Stimulated activated CD4-positive, alpha-beta T cell treated with anti-CD3 and anti-CD28 coated beads, Interleukin-15, amount 100 ng/mL, for 48 hours (primary cell): Measurements from ENCODE around the gene SYTL3.

Experiments
- DNase-seq, 2 donors: peaks; one replicate each; pipeline ENCODE4 v3.0.0-alpha.2; 2020; ENCODE audit warnings: low read depth in 2 of 2

Gene SYTL3

DNA sequence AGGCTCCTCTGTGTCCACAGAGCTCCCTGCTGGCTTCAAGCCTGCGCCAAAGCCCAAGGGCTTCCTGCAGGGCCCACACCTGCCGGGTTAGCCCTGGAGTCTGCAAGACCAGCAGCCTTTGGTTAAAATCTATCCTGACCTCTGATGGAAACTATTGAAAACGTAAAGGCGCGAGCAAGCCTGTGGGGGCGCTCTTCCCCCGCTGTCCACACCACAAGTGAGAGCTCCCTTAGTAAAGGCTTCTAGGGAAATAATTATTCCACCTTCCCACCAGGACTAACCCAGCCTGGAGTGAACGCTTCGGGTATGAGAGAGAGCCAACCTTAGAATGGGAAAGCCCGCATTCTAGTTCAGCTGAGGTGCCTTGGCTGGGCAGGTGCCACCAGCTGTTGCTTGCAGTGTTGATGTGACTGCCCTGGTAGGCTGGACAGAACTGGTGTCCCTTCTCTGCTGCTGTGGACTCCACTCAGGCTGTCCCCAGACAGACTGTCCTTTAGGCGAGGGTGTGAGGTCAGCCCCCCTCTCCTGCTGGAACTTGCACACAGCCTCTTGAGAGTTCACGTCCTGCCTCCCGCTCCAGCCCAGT, 68.7 kb downstream of the SYTL3 start:
- DNase-seq: no peak

DNA sequence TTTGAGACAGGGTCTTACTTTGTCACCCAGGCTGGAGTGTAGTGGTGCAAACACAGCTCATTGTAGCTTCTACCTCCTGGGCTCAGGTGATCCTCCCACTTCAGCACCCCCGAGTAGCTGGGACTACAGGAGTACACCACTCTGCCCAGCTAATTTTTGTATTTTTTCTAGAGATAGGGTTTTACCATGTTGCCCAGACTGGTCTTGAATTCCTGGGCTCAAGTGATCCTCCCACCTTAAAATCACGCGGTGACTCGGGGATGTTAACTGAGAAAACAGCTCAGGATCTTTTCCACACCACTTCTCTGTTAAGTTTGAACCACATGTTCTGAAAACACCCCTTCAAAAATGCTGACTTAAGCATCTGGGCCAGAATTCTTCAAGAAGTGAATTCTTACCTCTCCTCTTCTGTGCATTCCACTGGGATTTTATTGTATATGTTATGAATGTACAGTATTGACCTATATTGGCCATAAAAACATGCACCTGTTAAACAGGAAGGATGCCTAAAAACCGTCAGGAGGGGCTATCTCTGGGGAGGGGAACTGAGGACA, 72.4 kb downstream of the SYTL3 start:
- DNase-seq: no peak

DNA sequence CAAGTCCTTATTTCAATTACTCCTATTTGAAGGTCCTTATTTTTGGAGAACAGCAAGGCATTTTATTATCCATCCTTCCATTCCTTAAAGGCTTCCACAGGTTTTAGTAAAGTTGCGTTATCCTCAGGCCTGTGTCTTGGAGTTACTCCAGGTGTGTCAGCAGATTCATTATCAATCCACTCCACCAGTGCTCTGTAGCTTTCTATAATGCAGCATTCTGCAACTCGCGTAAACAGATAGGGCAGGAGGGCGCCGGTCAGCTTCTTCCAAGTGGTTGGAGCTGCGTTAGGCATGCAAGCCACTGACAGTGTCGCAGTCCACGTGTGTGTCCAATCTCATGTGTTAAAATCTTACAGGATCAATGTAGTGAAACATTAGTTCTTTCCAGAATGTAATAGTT, 75.8 kb downstream of the SYTL3 start:
- DNase-seq: no peak

DNA sequence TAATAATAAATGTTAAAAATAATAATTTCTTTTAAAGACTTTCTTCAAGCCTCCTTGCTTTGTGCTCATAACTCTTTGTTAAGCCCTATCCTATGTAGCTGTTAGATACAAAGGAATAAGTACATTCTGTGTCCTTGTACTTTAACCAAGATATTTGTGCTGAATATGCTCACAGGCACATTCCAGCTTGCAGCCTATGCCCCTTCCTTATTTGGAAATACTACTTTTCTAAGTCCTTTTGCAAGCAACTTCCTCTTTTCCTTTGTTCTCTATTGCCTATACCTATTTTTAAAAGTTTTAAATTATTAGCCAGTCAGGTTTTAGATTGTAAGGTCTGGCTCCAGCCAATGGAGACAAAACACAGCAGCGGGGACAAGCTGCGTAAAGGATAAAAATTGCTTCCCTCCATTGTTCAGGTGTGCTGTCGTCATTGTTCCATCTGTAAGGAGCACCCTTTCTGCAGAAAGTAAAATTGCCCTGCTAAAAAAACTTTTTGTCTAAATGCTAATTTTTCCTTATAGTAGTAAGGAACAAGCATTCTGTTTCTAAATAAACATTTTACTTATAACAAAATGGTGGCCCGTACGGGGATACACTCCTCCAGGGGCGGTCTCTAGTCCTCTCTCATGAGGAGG, 80.2 kb downstream of the SYTL3 start:
- no peak for DNase-seq

- no peak for DNase-seq
Observed at GRCh38 chr6:158730541-158730907, 80.7 kb downstream of the SYTL3 start.

- no peak for DNase-seq
Observed at GRCh38 chr6:158735009-158735408, 85.2 kb downstream of the SYTL3 start.

DNA sequence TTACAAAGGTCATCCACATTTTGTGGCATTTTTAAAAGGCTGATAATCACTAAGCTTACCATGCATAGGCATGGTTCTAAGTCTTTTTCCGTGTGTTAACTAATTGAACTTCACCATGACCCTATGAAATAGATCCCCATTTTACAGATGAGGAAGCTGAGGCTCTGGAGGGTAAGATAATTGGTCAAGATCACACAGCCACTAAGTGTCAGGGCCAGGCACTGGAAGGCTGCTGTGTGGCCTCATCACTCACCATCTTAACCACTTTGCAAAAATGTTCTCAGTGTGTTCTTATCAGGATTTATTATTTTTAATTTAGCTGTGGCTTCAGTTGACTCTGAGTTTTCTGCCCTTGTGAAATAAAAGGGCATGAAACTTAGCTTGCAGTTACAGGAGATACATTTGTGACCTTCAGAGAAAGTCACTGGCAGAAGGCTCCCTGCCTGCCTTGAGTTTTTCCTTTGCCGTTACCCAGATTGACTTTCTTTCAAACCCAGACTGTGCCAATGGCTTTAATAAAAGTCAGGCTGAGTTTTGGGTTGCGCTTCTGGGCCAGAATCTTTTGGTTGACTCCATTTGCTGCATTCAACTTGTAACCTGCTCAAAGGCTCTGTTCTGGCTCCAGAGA, 87.3 kb downstream of the SYTL3 start:
- DNase-seq: no peak

GRCh38 chr6:158737710-158738615, 88.1 kb downstream of the SYTL3 start:
- no peak for DNase-seq

DNA sequence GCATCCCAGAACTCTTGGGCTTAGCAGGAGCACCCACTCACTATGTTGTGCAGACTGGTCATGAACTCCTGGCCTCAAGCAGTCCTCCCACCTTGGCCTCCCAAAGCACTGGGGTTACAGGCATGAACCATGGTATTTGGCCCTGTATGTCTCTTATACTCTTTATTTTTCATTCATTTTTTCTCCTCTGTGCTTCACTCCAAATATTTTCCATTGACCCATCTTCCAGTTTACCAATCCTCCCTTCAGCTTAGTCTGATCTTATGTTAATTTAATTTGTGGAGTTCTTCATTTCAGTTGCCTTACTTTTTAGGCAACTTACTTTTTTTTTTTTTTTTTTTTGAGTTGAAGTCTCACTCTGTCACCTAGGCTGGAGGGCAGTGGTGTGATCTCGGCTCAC, 89.8 kb downstream of the SYTL3 start:
- no peak for DNase-seq

GRCh38 chr6:158743033-158743651, 93.3 kb downstream of the SYTL3 start:
- DNase-seq: no peak

- no peak for DNase-seq
Observed at GRCh38 chr6:158744986-158745430, 95.2 kb downstream of the SYTL3 start.

GRCh38 chr6:158751224-158751623, 101.4 kb downstream of the SYTL3 start:
- DNase-seq: no peak

DNA sequence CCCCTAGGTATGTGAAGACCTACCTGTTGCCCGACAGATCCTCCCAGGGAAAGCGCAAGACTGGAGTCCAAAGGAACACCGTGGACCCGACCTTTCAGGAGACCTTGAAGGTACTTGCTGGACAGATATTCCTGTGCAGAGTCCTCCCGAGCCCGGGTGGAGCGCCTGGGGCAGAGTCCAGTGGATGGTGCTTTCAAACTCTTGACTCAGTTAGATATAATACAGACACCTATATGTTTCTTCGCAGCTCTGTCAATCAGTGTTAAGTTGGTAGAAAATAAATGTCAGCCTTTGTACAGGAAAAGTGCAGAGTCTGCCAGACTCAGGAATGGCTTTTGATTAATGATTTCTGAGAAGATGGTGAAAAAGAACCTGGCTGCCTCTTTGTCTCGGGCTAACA, 102.1 kb downstream of the SYTL3 start:
- DNase-seq: no peak

DNA sequence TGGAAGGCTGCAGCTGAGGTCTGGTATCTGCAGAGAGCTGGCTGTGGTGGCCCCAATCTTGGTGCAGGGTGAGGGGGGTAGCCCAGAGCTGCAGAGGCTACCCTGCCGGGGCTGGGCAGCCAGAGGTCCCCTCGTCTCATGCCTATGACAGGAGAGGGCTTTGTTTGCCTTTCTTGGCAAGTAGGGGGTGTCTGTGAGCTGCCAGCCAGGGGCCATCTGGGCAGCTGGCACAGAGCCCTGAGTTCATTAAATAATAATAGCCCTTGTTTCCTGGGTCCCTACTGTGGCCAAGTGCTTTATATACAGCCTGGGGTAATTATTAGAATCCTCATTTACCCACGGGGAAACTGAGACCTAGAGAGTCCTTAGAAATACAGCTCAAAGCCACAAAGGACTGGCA, 102.8 kb downstream of the SYTL3 start:
- DNase-seq: no peak

GRCh38 chr6:158753811-158754210, 104.0 kb downstream of the SYTL3 start:
- no peak for DNase-seq

DNA sequence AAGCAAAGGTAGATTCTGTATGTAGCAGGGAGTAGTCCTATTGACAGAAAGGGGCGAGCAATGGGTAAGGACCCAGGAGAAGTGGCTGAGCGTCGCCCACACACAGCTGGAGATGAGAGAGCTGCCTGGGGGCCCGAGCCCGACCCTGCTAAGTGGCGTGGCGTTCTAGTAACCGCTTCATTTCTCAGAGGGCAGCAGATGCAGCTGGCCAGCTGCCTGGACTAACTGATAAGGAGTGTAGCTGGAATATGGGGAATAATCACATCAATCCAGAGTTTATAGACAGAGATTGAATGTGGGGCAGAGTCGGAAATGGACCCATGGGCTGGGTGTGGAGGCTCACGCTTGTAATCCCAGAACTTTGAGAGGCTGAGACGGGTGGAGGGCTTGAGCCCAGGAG, 104.9 kb downstream of the SYTL3 start:
- no peak for DNase-seq

GRCh38 chr6:158755636-158756035, 105.8 kb downstream of the SYTL3 start:
- DNase-seq: no peak

DNA sequence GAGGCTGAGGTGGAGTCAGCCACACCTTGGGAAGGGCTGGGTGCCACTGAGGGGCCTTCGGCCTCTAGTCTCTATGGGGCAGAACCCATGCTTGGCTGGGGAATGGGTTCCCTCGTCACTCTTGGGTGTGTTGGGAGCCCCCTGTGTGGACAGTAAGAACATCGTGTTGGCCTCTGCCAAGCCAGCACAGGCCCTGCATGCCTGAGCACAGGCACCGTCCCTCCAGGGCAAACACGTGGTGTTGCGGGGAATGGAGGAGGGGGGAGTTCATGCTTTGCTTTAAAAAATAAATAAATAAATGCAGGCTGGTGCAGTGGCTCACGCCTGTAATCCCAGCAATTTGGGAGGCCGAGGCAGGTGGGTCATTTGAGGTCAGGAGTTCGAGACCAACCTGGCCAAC, 106.3 kb downstream of the SYTL3 start:
- no peak for DNase-seq

- no peak for DNase-seq
Observed at GRCh38 chr6:158756977-158757752, 107.3 kb downstream of the SYTL3 start.

DNA sequence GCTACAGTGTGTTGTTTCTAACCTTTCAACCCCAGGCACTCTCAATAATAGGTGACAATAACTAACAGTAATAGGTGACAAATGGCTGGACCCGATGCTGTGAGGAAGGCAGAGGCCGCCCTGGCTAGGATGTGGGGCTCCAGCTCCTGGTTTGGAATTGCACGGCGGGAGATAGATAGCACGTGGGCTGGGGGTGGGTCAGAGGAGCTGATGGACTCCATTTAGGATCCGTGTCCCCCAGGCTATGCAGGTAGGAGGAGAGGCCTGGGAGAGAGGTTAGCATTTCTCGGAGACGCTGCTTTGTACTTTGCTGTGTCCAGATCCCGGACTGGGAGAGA, 107.9 kb downstream of the SYTL3 start:
- no peak for DNase-seq

DNA sequence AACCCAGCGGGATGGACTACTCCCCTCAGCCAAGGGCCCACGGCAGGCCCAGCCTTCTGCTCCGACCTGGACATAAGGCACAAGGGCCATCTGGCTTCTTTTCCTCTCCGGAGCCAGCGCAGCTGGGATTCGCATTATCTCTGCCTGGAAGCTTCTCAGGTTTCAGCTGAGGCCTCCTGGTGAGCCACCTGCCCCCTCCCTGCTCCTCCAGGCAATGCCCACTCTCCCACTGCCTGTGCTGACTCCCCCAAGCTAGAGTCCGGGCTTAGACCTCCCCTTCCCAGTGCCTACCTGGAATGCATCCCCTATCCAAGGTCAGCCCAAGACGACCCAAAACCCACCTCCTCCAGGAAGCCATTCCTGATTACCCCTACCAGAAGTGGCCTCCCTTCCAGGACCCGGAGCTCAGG, 108.6 kb downstream of the SYTL3 start:
- DNase-seq: no peak
